RWPE1 (cell line): ENCODE results near the gene SLC6A6.

Experiments used
- CTCF ChIA-PET: fragments of 350-600 bp; sonication (Branson Sonifier 250); formaldehyde crosslinking; extraction: SDS; loops from one replicate; lab custom pipeline; 2021; lab: Yijun Ruan, JAX
- POLR2A ChIA-PET: fragments of 400-600 bp; formaldehyde crosslinking; extraction: SDS; loops from one replicate; lab custom pipeline; 2020; ENCODE audit warnings: antibody characterized with exemption; ENCODE audit not compliant: low non-redundant PET; lab: Yijun Ruan, JAX
- DNase-seq: peaks from one replicate; pipeline ENCODE4 v3.0.0; 2012; ENCODE audit warnings: low spot score
- H3K27ac ChIP-seq: fragments of 450-650 bp; 2 replicates; pipeline ENCODE4 v1.5.1; 2017
- TF ChIP-seq, protein P1 (sequence below): fragments of 450-650 bp; conservative IDR thresholded peaks from 2 replicates; pipeline ENCODE4 v1.5.1; 2017; ENCODE audit warnings: low read depth, mild to moderate bottlenecking

The SLC6A6 gene

DNA sequence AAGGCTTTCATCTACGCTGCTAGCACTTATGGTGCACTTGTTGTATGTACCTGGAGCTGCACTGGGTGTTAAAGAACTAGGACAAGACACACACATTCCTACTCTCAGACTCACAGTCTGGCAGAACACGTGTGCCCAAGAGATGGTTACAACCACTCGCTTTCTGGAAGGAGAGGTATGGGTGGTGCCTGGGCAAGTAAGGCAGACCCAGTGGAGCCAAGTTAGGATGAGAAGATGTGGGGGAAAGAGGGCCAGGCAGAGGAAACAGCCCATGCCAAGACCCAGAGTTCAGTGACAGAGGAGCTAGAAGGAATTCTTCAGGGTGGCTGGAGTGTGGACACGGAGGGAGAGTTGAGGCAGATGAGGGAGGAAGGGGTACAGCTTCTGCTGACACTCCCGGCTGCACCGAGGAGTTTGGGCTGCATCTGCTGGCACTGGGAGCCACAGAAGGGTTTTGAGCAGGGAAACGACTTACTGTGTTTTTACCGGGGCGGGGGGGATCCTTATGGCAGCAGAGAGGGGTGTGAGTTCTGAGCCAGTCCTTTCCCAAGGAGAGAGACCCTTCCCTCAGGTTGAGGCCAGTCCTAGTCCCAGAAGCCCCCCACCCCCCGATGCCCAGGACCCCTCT is 78.7 kb downstream of the SLC6A6 start:
- TF ChIP-seq, protein P1, sequence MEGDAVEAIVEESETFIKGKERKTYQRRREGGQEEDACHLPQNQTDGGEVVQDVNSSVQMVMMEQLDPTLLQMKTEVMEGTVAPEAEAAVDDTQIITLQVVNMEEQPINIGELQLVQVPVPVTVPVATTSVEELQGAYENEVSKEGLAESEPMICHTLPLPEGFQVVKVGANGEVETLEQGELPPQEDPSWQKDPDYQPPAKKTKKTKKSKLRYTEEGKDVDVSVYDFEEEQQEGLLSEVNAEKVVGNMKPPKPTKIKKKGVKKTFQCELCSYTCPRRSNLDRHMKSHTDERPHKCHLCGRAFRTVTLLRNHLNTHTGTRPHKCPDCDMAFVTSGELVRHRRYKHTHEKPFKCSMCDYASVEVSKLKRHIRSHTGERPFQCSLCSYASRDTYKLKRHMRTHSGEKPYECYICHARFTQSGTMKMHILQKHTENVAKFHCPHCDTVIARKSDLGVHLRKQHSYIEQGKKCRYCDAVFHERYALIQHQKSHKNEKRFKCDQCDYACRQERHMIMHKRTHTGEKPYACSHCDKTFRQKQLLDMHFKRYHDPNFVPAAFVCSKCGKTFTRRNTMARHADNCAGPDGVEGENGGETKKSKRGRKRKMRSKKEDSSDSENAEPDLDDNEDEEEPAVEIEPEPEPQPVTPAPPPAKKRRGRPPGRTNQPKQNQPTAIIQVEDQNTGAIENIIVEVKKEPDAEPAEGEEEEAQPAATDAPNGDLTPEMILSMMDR: no peak
- POLR2A ChIA-PET: no interaction called here
- no peak for DNase-seq
- CTCF ChIA-PET: no interaction called here
- peak overlapping the region; percentile 24; the same call in 1 of the 2 replicates for H3K27ac ChIP-seq

DNA sequence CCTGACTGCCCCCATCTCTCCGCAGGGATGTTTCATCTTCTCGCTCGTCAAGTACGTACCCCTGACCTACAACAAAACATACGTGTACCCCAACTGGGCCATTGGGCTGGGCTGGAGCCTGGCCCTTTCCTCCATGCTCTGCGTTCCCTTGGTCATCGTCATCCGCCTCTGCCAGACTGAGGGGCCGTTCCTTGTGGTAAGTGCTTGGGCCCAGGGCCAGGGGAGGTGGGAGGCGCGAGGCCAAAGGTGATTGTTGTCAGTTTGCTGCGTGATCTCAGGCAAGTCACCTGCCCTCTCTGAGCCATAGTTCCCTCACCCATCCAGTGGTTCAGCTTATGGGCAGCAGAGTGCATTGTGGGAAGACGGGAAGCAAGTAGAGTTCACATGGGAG is 79.2 kb downstream of the SLC6A6 start:
- no peak for DNase-seq
- TF ChIP-seq, protein P1: no peak
- no peak overlapping the region for H3K27ac ChIP-seq
- POLR2A ChIA-PET: no interaction called here
- CTCF ChIA-PET: no interaction called here

DNA sequence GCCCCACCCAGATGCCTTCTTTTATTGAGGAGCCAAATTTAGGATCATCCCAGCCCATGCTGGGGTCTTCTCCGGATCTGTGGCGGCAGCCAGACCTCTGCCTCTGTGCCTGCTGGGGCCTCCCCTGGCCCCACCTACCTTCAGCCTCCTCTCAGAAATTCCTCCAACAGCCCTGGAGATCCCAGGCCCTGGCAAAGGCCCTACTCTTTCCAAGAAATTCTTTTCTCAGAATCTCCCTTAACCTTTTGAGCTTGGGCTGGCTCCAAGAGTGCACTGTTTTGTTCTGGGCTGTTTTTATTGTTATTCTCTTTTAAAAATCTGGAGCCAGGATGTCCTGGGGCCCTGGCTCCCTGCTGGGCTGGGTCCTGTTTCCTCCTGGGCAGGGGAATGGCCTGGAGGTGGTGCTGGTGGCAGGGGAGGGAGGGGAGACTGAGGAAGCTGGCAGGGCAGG is 79.9 kb downstream of the SLC6A6 start:
- POLR2A ChIA-PET: no interaction called here
- CTCF ChIA-PET: interaction anchor here (0.7 kb wide), 1 partner anchor 65 kb away, joined by 4 read pairs; no protein-coding TSS in a partner anchor
- no peak for DNase-seq
- H3K27ac ChIP-seq: no peak overlapping the region
- TF ChIP-seq, protein P1: no peak

DNA sequence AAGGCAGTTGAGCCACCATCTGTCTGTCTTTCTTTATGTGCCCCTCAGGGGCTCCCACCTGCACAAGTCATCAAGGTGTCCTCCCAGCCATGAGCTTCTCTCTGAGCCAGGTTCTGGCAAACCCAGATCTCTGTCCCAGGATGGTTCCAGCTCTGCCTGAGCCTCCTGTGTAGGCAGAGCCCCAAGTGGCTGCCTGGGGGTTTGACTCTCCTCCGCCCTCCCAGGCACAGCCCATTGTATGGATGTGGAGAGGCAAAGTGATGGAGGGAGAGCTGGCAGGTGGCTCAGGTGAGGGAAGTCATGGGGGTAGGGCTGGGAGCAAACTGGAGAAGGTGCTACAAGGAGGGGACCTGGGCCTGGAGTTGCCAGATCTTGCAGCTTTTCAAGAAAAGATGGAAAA is 80.9 kb downstream of the SLC6A6 start:
- ChIA-PET CTCF (no interaction called here), POLR2A (no interaction called here)
- no peak overlapping the region for H3K27ac ChIP-seq
- TF ChIP-seq, protein P1: no peak
- no peak for DNase-seq

DNA sequence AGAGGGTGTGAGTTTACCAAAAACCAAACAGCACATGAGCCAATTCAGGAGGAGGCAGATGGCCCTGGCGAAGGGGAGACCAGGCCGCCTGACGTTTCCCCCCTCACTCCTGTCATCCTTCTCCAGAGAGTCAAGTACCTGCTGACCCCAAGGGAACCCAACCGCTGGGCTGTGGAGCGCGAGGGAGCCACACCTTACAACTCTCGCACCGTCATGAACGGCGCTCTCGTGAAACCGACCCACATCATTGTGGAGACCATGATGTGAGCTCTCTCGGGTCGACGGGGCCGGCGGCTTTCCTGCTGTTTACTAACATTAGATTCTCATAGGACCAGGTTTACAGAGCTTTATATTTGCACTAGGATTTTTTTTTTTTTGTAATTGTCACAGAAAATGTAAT is 82.3 kb downstream of the SLC6A6 start:
- CTCF ChIA-PET: interaction anchor here (0.6 to 1.3 kb wide), 2 partner anchors 201 to 224 kb away, joined by 4 to 7 read pairs; no protein-coding TSS in a partner anchor

DNA sequence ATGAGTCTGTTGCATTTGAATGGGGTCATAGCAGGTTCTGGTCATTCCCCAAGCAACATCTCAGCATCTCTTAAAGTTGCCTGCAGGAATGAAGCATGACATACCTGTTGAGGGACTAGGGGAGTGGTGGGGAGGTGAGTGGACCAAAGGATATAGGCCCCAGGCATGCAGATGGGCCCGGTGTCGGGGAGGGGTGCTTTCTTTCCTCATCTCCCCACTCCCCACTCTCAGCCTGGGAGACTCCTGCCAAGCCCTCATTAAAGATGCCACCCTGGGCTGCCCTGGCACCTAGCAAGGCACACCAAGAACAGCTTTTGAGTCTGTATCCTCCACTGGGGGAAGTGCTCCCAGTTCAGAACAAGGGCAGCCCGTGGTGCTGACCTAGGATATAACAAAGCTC is 83.6 kb downstream of the SLC6A6 start:
- ChIA-PET POLR2A (no interaction called here), CTCF (interaction anchor here (0.7 kb wide), 1 partner anchor 10 kb away, joined by 3 read pairs; no protein-coding TSS in a partner anchor)
- TF ChIP-seq, protein P1: no peak
- DNase-seq: no peak
- H3K27ac ChIP-seq: no peak overlapping the region

More for the DNA sequence above, 82.3 kb downstream of the SLC6A6 start:
- POLR2A ChIA-PET: no interaction called here
- TF ChIP-seq, protein P1: no peak
- DNase-seq: no peak
- no peak overlapping the region for H3K27ac ChIP-seq
